ENCODE measurements around the gene CEP85.
"Not testable (repeated sequence)": the region's sequence is repeated elsewhere in the genome, so short reads cannot be mapped to it uniquely, and the experiment has no call there.

Gene CEP85

GRCh38 chr1:26291939-26292338, 57.9 kb downstream of the CEP85 start:
- DNase-seq = no peak

DNA sequence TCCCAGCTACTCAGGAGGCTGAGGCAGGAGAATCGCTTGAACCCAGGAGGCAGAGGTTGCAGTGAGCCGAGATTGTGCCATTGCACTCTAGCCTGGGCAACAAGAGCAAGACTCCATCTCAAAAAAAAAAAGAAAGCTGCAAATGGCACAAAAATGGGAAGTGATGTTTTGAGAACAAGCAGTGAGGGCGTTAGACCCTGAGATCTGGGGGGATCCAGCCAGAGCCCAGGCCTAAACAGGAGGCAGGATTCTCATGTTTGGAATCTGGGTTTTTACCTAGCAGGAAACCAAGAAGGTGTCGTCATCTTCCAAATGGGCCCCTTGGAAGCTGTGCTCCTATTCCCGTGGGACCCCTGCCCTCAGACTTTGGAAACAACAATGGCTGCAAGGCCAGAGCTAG, 58.7 kb downstream of the CEP85 start:
- not testable (repeated sequence) for DNase-seq

DNA sequence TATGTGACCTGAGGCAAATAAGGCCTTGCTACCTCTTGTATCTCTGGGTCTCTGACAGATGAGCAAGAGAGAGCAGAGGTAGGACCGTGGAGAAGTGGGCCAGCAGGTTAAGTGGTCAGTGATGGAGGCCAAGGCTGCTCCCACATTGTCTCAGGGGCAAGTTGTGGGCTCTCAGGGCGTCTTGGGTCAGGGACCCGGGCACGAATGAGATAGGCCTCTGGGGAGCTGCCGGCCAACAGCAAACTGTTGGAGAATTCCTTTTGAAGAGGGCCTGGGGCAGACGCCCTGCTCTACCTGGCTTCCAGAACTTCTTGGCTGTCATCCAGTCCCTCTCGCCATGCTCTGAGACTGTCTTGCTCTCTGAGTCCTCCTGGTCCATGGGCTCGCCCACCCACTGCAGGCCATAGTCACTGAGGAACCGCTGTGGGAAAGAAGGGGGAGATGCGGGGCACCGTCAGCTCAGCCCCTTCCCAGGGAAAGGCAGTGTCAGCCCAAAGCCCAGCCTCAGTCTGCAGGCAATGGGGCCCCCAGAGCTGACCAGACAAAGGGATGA, 60.0 kb downstream of the CEP85 start:
- no peak for DNase-seq

GRCh38 chr1:26295194-26296138, 61.5 kb downstream of the CEP85 start:
- no peak for DNase-seq

GRCh38 chr1:26296340-26297056, 62.5 kb downstream of the CEP85 start:
- DNase-seq = no peak

DNA sequence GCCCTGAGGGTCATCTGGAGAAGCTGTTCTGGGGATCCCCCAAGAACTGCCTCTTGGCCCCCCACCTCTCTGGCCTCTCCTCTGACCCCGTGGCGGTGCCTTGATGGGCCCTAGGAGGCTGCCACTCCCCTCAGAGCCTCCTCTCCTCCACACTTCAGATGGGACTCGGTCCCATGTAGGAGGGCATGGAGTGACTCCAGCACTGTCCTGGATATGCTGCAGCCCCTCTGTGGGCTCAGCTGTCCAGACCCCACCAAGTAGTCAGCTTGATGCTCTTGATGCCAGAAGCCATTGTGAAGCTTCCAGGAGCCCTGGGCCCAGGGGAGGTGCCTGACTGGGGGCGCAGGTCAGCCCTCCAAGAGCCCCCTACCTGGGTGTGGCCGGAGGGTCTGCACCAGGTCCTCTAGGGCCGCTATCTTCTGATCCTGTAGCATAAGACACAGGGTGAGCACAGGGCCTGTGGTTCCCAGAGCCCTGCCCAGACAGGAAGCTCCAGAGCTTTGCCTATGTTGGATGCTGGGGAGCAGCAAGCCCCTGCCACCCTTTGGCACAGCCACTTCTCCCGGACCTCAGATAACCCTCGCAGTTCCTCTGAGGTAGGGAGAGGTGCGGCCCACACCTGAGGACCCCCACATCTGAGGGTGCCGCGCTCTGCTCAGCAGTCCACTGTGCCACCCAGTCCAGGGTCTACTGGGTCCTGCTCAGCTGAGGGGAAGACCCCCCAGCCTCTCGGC, 63.2 kb downstream of the CEP85 start:
- no peak for DNase-seq

DNA sequence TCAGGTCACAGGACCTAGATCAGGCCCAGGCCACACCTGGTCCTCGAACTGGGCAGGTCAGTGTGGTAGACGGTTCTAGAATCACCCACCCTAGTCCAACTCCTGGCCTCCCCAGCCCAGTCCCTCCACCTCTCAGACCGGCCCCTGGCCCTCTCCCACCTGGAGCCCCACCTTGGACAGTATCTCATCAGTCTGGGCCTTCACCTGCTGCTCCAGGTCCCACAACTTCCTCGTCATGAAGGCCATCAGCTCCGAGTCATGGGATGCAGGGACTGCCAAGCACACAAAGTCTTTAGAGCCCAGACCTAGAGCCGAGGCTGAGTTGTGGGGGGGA, 63.8 kb downstream of the CEP85 start:
- no peak for DNase-seq

DNA sequence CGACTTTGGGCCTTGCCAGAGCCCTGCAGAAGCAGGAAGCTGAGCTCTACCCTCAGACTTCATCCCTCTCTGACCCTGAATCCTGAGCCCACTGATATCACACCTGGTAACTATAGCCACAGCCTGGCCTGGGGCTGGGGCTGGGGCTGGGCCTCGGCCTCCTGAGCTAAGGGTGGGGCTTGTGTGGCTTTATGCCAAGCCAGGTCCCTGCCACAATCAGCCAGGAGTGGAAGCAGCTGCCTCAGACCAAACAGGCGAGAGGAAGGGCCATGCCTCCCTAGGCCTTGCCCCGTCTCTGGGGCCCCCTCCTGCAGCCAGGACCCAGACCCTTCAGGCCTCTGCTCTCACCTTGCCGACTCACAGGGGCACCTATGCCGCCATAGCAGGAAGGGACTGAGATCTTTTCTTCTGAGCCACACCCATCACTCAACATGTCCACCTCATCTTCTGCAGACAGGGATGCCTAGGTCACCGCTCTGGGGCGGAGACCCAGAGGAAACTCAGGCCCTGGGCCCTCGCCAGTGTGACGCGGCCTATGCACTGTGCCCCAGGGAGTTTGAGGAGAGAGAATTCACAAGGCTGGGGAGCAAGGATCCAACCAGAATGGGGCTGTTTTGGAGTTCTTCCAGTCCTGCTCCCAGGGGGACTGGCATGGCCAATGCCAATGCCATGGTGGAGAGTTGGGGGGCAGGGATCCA, 66.7 kb downstream of the CEP85 start:
- DNase-seq = no peak

GRCh38 chr1:26302733-26303405, 68.9 kb downstream of the CEP85 start:
- no peak for DNase-seq

- DNase-seq = no peak
Observed at GRCh38 chr1:26305667-26306289, 71.8 kb downstream of the CEP85 start.

GRCh38 chr1:26306290-26307229, 72.6 kb downstream of the CEP85 start, which contains the start of gene UBXN11:
Gene UBXN11, minus strand, starts transcription at chr1:26306636. Its CDS starts 3,753 bp downstream, at chr1:26302883.
- DNase-seq = peak; percentile 84

DNA sequence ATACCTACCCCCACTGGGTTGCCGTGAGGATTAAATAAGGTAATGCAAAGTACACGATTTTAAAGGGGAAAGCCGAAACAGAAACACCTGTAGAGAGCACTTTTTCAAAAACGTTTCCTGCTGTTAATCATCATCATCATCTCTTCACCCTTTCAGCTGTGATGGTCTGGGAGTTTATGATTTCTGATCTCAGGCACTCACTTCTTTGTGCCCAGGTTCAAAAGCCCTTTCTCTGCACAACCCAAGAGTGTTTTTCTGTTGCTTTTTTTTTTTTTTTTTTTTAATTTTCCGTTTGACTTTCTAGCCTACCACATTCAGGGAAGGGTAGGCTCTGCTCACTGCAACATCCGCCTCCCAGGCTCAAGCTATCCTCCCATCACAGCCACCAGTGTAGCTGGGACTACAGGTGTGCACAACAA, 73.4 kb downstream of the CEP85 start:
- DNase-seq = peak; percentile 42

- not testable (repeated sequence) for DNase-seq
Observed at GRCh38 chr1:26307966-26308899, 74.2 kb downstream of the CEP85 start.

DNA sequence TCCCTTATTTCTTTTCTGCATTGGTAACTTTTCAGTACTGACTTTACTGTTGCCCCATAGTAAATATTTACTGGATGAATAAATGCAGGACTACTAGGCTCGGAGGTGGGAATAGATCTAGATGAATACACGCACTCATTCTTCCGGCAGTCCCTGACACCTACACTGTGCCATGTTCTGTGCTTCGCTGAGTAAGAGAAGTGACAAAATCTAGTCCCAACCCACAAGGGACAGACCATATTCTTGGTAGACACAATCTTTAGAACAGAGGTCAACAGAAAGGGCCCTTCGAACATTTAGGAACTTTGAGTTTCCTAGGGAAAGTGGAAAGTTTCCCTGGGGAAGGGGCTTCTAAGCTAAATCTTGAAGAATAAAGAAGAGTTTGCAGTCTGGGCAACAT, 80.5 kb downstream of the CEP85 start:
- DNase-seq = no peak

DNA sequence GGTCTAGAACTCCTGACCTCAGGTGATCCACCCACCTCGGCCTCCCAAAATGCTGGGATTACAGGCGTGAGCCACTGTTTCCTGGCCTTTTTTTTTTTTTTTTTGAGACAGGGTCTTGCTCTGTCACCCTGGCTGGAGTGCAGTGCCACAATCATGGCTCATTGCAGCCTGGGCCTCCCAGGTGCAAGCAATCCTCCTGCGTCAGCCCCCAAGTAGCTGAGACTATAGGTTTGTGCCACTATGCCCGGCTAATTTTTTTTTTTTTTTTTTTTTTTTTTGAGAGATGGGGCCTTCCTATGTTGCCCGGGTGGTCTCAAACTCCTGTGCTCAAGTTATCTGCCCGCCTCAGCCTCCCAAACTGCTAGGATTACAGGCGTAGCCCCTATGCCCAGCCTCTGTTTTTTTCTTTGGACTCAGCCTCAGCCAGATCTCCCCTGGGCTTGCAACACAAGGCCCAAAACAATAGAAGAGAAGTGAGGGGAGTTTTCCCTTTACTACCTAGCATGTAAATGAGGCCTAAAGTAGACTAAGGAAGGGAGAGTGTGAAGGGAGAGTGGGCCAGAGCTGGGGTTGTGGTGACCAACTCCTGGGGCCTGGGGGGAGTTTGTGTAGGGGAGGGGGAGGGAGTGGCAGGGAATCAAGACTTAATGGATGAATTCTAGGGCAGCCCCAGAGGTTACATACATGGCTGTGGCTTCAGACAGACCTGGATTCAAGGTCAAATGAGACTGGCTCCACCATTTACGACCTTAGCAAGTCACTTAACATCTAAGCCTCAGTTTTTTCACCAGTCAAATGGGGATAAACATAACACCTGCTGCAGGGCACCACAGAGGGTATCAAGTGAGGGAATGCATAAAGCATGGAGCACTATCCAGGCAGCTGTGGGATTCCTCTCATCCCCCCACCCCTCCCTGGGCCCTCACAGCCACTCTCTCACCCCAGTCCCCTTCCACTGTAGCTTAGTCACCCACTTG, 82.2 kb downstream of the CEP85 start:
- no peak for DNase-seq

- no peak for DNase-seq
Observed at GRCh38 chr1:26317146-26317545, 83.1 kb downstream of the CEP85 start.

DNA sequence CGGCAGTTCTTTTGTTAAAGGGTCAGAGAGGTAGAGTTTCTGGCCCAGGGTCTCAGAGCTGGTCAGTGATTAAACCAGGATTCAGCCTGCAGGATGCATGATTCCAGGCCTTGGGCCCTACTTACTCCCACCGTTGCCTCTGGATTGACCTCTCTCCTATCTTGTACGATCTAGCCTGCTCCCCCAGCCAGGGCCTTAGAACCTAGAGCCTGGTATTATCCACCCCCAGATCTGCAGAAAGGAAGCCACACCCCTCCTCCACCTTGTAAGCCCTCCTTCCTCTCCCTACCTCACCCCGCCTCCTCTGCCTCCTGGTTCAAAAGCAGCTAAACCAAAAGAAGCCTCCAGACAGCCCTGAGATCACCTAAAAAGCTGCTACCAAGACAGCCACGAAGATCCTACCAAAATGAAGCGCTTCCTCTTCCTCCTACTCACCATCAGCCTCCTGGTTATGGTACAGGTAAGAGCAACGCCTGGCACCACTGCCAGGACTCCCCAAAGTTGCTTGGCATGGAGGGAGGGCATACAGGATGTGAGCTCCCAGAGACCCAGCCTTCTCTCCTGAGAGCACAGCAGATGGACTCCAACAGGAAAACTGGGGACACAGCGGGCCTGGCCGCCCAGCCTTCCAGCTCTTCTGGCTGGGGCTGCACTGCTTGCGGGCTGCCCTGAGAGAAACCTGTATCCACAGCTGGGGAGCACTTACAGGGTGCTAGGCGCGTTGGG, 83.8 kb downstream of the CEP85 start, which contains the start of gene CD52:
CD52 (plus strand) TSS at position 347 of the 726 bp plus-strand sequence; CDS start at position 407, 60 bp downstream.
- DNase-seq = peak; percentile 69
